ENCODE data around the gene ZPBP2.
"Not testable (repeated sequence)": the region's sequence is repeated elsewhere in the genome, so short reads cannot be mapped to it uniquely, and the experiment has no call there.

The ZPBP2 gene, protein sequence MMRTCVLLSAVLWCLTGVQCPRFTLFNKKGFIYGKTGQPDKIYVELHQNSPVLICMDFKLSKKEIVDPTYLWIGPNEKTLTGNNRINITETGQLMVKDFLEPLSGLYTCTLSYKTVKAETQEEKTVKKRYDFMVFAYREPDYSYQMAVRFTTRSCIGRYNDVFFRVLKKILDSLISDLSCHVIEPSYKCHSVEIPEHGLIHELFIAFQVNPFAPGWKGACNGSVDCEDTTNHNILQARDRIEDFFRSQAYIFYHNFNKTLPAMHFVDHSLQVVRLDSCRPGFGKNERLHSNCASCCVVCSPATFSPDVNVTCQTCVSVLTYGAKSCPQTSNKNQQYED

DNA sequence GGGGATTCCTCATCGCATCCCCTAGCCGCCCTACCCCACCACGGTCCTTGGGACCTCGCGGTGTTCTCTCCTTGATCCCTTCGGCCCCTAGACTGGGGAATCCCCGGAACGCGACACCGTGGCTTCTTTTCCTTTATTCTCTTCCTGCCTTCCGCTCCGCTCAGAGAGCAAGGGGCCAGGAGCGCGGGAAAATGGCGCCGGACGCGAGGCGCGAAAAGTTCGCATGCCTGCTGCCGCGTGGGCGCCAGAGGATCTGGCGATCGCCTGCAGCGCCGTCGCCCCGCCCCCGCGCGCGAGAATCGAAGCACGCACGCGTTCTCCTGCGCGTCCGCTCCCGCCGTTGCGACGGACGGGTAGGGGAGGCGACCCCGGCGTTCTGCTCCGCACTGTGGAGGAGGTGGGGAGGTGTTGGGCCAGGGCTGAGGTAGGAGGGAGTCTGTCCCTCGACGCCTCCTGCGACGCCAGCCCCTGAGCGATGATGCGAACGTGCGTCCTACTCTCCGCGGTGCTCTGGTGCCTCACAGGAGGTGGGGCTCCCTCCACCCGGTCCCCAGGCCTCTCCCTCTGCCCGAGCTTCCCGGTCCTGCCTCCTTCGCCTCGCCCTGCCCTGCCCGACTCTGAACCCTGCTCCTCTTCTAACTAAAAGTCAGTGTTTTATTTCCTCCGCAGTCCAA, at the start of gene ZPBP2:
TSS of gene ZPBP2 (plus strand) at position 323 of the 674 bp plus-strand sequence. CDS start at position 476, 153 bp downstream.
- DNase-seq (ENCODE audit: low read depth in 2 of 2): peak in 1 of 2 donors; percentile 44

DNA sequence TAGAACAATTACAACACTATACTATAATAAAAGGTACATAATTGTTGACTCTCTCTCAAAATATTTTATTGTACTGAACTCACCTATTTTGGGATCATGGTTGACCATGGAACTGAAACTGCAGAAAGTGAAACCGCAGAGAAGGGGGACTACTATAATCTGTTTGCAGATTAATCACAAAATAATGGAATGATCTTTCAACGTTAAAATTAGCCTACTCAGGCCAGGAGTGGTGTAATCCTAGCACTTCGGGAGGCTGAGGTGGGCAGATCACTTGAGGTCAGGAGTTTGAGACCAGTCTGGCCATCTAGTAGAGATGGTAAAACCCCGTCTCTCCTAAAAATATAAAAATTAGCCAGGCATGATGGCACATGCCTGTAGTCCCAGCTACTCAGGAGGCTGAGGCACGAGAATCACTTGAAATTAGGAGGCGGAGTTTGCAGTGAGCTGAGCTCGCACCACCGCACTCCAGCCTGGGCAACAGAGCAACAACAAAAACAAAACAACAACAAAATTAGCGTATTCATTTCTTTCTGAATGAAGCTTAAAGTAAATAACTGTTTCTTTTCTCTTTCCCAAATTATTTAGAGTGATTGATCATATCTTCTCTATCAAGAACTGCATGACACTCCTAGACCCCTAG, 49.5 kb upstream of the ZPBP2 start:
- DNase-seq (ENCODE audit: low read depth in 2 of 2): no peak

DNA sequence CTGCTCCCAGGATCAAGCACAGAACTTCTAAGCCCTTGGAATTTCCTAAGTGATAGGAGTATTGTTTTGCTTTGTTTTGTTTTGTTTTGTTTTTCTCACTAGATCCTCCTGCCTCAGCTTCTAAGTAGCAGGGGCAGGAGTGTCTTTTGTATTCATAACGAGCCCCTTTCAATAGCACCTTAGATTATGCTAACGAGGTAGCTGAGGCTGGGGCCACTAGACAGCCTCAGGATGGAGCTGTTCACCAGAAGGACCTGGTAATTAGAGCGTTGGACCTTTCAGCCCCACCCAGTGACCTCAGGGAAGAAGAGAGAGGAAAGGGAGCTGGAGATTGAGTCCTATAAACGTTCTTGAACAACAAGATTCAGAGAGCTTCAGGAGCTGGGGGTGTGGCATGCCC, 47.5 kb upstream of the ZPBP2 start:
- no peak for DNase-seq (ENCODE audit: low read depth in 2 of 2)

DNA sequence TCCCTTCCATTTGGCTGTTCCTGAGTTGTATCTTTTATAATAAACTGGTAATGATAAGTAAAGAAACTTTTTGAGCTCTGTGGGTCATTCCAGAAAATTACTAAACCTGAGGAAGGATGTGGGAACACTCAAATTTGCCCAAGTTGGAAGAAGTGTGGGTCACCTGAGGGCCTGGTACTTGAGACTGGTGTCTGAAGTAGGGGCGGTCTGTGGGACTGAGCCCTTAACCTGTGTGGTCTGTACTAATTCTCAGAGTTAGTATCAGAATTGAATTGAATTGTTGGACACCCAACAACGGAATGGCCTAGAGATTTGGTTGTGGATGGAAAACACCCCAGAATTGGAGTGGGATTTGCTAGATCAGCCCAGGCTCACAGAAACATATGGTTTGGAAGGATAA, 47.0 kb upstream of the ZPBP2 start:
- DNase-seq (ENCODE audit: low read depth in 2 of 2): no peak

DNA sequence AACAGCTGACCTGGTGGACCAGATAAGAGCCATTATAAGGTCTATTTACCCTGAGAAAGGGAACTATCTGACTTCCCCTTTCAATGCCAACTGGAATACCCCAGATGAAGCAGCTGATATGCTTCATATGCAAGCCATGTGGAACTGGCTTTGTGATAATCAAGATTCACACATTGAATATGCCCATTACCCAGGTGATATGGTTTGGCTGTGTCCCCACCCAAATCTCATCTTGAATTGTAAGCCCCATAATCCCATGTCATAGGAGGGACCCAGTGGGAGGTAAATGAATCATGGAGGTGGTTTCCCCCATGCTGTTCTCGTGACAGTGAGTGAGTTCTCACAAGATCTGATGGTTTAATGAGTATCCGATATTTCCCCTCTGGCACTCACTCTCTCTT, 46.0 kb upstream of the ZPBP2 start:
- DNase-seq (ENCODE audit: low read depth in 2 of 2): no peak

DNA sequence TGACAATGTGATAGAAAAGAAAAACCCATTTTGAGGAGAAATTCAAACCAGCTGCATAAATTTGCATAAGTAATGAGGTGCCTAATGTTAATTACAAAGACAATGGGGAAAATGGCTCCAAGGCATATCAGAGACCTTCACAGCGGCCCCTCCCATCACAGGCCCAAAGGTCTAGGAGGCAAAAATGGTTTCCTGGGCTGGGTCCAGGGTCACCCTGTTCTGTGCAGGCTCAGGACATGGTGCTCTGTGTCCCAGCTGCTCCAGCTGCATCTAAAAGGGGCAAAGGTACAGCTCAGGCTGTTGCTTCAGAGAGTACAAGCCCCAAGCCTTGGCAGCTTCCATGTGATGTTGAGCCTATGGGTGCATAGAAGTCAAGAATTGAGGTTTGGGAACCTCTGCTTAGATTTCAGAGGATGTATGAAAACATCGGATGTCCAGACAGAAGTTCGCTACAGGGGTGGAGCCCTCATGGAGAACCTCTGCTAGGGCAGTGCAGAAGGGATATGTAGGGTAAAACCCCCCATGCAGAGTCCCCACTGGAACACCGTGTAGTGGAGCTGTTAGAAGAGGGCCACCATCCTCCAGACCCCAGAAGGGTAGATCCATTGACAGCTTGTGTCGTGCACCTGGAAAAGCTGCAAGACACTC, 44.5 kb upstream of the ZPBP2 start:
- no peak for DNase-seq (ENCODE audit: low read depth in 2 of 2)

DNA sequence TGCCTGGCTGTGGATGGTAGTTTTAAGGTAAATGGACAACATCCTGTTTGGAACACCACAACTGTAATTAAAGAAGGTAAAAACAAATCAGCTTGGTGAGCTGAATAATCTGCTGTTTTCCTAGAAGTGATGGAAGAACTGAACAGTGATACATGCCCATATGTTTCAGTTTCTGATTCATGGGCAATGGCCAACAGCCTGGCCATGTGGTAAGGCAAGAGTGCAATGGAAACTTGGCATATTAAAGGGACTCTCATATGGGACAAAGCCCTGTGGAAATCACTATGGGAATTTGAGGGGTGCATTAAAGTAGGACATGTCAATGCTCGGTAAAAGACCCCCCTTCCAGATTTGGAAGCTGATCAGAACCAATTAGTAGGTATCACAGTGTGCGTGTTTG, 41.7 kb upstream of the ZPBP2 start:
- DNase-seq (ENCODE audit: low read depth in 2 of 2): no peak

DNA sequence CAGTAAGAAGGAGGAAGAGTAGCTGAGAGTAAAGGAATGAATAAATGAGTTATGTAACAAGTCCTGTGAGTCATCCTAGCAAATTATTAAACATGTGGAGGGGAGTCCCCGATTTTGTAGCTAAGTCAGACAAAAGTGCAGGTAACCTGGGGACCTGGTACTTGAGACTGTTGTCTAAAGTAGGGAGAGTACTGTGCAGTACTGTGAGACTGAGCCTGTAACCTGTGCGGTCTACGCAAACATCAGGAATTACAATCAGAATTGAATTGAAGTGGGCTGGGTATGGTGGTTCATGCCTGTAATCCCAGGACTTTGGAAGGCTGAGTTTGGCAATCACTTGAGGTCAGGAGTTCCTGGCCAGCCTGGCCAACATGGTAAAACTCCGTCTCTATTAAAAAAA, 39.6 kb upstream of the ZPBP2 start:
- no peak for DNase-seq (ENCODE audit: low read depth in 2 of 2)

DNA sequence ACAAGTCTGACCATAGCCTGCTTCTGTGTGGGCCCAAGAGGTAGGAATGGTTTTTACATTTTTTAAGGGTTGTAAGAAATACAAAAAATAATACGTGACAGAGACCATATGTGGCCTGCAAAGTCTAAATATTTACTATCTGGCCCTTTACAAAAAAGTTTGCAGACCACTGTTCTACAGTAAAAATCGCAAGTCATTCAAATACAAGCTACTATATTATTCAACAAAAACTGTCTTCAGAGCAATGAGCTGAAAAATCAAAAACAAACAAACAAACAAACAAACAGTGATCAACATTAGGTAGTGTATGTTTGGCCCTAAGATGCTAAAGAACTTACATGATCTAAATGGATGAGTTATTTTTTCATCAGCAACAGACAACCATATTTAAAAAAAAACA, 36.4 kb upstream of the ZPBP2 start:
- no peak for DNase-seq (ENCODE audit: low read depth in 2 of 2)

DNA sequence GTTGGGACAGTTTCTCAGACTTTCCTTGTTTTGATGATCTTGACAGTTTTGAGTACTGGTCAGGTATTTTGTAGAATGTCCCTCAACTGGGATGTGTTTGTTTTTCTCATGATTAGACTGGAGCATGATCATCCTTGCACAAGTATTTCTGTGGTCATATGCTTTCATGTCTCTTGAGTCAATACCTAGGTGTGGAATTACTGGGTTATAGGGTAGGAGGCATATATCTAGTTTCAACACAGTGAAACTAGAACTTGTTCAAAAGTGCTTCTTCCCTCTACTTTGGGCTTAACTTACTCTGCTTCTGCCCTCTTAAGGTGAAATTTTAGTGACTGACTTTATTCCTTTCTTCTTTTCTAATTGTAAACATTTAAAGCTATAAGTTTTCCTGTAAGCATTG, 34.0 kb upstream of the ZPBP2 start:
- DNase-seq (ENCODE audit: low read depth in 2 of 2): no peak

DNA sequence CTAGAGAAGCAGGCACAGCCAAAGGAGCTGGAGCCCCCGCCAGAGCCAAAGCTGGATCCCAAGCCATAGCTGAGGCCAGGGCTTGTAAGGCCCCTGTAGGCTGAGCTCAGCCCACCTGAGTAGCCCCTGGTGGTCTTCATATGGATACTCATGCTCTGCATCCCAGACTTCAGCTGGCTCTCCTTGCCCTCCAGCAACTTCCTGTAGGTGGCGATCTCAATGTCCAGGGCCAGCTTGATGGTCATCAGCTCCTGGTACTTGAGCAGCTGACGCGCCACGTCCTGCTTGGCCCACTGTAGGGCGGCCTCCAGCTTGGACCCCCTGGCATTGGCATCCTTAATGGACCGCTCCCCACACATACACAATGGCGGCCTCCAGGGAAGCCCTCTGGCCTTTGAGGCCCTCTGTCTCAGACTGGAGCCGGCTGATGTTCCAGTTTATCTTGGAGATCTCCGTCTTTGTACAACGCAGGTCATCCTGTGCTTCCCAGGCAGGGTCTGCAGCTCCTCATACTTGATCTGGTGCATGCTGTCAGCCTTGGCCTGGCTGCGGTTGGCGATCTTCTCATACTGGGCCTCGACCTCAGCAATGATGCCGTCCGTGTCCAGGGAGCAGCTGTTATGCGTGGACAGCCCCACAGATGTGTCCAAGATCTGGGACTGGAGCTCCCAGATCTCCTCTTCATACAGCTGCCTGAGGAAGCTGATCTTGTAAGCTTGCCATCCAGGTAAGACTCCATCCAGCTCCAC, 32.8 kb upstream of the ZPBP2 start:
- no peak for DNase-seq (ENCODE audit: low read depth in 2 of 2)

DNA sequence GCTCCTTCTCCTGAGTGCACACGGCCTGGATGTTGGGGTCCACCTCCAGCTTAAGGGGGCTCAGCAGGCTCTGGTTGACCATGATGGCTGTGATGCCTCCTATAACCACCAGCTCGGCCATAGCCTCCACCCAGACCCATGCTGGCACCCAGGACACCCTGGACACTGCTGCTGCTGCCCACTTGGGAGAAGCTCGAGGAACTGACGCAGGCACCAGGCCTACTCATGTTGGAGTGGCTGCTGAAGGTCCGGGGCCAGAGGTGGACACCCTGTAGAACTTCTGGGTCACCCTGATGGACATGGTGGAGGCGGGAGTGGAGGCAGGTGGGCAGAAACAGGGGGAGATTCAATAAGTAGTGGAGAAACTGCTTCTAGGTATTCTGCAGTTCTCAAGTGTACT, 31.9 kb upstream of the ZPBP2 start:
- no peak for DNase-seq (ENCODE audit: low read depth in 2 of 2)

DNA sequence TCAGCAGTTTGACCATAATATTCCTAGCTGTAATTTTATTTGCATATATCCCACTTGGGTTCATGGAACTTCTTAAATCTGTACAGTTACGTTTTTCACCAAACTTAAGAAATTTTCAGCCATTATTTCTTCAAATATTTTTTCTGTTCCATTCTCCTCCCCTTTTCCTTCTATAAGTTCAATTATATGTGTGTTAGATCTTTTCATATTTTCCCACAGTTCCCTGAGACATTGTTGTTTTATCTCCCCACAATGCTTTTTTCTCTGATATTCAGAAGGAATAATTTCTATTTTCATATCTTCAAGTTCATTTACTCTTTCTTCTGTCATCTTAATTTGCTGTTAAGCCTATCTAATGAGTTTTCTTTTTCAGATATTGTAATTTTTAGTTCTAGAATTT, 29.9 kb upstream of the ZPBP2 start:
- no peak for DNase-seq (ENCODE audit: low read depth in 2 of 2)

DNA sequence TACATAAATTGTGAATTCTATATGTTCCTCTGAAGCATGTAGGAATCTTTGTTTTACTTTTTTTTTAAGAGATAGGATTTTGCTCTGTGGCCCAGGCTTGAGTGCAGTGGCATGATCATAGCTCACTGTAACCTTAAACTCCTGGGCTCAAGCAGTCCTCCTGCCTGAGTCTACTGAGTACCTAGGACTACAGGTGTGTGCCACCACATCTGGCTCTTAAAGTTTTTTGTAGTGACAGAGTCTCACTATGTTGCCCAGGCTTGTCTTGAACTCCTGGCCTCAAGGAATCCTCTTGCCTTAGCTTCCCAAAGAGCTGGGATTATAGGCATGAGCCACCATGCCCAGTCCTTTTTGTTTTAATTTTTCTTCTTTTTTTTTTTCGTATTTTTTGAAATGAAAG, 29.2 kb upstream of the ZPBP2 start:
- DNase-seq (ENCODE audit: low read depth in 2 of 2): no peak

DNA sequence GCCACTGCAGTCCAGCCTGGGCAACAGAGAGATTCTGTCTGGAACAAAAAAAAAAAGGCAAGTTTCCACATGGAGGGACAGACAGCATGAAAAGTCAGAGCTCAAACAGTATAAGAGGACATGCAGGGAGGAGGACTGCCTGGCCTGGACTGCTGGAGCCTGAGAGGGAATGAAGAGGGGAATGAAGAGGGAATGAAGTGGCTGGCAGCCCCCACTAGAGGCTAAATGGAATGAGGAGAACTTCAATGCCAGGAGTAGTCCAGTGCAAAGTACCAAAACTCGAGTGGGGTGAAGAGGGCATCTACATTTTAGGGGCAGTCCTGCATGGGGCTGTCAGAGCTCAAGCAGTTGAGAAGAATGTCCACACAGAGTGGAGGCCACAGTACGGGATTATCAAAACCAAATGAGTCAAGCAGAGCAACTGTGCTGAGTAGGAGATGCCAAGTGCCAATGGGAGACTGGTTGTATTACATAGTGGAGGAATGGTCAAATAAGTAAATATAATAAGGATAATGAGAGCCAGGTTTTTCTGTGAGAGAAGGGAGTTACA, 26.8 kb upstream of the ZPBP2 start:
- DNase-seq (ENCODE audit: low read depth in 2 of 2): no peak

DNA sequence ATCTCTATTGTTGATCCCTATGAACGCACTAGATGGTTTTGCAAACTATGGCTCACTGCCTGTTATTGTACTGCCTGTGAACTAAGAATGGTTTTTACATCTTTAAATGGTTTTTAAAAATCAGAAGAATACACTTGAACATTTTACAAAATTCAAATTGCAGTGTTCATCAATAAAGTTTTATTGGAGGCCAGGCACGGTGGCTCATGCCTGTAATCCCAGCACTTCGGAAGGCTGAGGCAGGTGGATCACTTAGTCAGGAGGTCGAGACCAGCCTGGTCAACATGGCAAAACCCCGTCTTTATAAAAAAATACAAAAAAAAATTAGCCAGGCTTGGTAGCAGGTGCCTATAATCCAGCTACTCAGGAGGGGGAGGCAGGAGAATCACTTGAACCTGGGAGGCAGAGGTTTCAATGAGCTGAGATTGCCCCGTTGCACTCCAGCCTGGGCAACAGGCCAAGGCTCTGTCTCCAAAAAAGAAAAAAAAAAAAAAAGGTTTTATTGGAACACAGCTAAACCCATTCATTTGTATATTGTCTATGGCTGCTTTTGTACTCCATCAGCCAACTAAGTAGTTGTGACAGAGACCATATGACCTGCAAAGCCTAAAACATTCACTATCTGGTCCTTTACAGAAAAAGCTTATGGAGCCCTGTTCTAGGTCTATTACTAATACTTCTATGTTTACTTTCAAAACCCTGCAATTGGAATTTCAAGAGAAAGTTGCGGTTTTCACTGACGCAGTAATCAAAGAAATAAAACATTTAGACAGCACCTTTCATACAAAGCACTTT, 22.8 kb upstream of the ZPBP2 start:
- DNase-seq (ENCODE audit: low read depth in 2 of 2): no peak

DNA sequence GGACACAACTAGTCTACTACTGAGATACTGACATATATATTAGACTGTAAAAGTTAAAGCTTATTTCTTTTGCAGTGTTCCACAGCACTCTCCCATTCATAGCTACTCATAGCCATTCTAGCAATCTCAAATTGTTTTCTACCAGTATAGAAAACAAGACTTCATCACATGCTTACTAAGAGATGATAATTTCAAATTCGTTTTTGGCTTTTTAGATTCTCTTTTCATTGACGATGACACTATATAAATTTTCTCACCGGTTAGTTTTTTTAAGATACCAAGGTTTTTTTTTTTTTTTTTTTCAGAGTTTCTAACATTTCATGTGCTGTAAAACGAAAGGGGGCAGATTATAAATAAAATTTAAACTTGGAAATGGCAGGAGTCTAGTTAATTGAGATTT, 21.8 kb upstream of the ZPBP2 start:
- no peak for DNase-seq (ENCODE audit: low read depth in 2 of 2)

DNA sequence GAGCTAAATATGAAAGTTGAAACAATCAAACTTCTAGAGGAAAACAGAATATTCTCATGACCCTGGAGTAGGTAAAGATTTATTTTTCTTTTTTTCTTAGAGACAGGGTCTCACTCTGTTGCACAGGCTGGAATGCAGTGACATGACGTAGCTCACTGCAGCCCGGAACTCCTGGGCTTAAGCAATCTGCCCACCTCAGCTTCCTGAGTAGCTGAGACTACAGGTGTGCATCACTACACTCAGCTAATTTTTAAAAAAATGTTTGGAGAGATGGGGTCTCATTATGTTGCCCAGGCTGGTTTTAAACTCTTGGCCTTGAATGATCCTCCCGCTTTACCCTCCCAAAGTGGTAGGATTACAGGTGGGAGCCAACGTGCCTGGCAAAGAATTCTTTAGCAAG, 19.4 kb upstream of the ZPBP2 start:
- DNase-seq (ENCODE audit: low read depth in 2 of 2): no peak

DNA sequence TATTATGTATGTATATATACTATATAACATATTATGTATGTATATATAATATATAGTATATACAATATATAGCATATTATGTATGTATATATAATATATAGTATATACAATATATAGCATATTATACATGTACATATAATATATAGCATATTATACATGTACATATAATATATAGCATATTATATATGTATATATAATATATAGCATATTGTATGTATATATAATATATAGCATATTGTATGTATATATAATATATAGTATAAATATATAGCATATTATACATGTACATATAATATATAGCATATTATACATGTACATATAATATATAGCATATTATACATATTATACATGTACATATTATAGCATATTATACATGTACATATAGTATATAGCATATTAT, 17.8 kb upstream of the ZPBP2 start:
- DNase-seq (ENCODE audit: low read depth in 2 of 2): not testable (repeated sequence)

DNA sequence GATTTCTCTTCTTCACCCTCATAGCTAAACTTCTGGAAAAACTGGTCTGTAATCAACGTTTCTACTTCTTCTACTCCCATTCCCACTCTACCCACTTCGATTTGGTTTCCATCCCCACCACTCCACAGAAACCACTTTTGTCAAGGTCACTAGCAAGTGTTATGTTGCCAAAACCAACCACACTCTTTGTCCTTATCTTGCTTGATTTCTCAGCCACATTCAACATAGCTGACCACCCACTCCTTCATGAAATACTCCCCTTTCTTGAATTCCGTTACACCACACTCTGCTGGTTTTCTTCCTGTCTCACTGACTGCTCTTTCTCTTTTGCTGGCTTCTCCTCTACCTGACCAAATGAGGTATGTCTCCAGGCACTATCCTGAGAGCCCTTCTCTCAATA, 15.8 kb upstream of the ZPBP2 start:
- no peak for DNase-seq (ENCODE audit: low read depth in 2 of 2)

DNA sequence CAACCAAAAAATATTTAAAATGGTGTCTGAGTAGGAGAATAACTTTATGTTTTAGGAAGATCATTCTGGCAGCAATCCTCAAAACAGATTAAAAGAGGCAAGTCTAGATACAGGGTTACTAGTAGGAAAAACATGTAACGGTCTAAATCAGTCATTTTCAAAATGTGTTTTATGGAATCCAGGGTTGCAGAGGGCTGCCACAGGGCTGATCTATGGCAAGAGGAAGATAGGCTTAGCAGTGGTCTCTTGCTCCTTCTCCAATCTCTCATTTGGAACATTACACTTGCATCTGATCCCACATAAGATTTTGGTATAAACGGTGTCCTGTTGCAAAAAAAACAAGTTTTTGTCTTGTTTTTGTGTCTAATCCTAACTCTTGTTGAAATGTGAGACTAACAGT, 13.1 kb upstream of the ZPBP2 start:
- DNase-seq (ENCODE audit: low read depth in 2 of 2): no peak
